Measurements from ENCODE around the gene ZC2HC1B.
A peak's percentile ranks its signal among the peaks of the same experiment; 100 is the strongest.
"Not testable (repeated sequence)": the region's sequence is repeated elsewhere in the genome, so short reads cannot be mapped to it uniquely, and the experiment has no call there.

ZC2HC1B gene
- 0 to 0.14 reads per million in 2 donors for total RNA-seq

GRCh38 chr6:143864234-143864633, at the start of gene ZC2HC1B:
ZC2HC1B (plus strand) TSS chr6:143864474; CDS start chr6:143864540, 66 bp downstream.
- DNase-seq = no peak

- no peak for DNase-seq
These were observed 46.7 kb upstream of the ZC2HC1B start for GRCh38 chr6:143817621-143818020.

- no peak for DNase-seq
These were observed 42.9 kb upstream of the ZC2HC1B start for GRCh38 chr6:143821359-143821758.

- DNase-seq = no peak
These were observed 41.7 kb upstream of the ZC2HC1B start for GRCh38 chr6:143822584-143823024.

GRCh38 chr6:143823548-143823947, 40.7 kb upstream of the ZC2HC1B start:
- DNase-seq = no peak

GRCh38 chr6:143828572-143828971, 35.7 kb upstream of the ZC2HC1B start:
- DNase-seq = no peak

GRCh38 chr6:143836150-143836549, 28.1 kb upstream of the ZC2HC1B start:
- no peak for DNase-seq

- DNase-seq = no peak
These were observed 25.9 kb upstream of the ZC2HC1B start for GRCh38 chr6:143838395-143838794.

GRCh38 chr6:143839196-143839595, 25.1 kb upstream of the ZC2HC1B start:
- DNase-seq = no peak

GRCh38 chr6:143840595-143841265, 23.5 kb upstream of the ZC2HC1B start:
- DNase-seq = no peak

GRCh38 chr6:143842461-143842901, 21.8 kb upstream of the ZC2HC1B start:
- no peak for DNase-seq

- peak; percentile 86 for DNase-seq
These were observed 21.2 kb upstream of the ZC2HC1B start, which contains the start of gene LTV1 for GRCh38 chr6:143842902-143843676. LTV1 (plus strand) TSS chr6:143843338; CDS start chr6:143843478, 140 bp downstream.

- DNase-seq = no peak
These were observed 20.6 kb upstream of the ZC2HC1B start for GRCh38 chr6:143843677-143843999.

GRCh38 chr6:143844006-143844405, 20.3 kb upstream of the ZC2HC1B start:
- DNase-seq = no peak

- DNase-seq = no peak
These were observed 19.2 kb upstream of the ZC2HC1B start for GRCh38 chr6:143845033-143845432.

GRCh38 chr6:143851706-143852105, 12.6 kb upstream of the ZC2HC1B start:
- not testable (repeated sequence) for DNase-seq

GRCh38 chr6:143855057-143855456, 9.2 kb upstream of the ZC2HC1B start:
- not testable (repeated sequence) for DNase-seq

- DNase-seq = not testable (repeated sequence)
These were observed 7.5 kb upstream of the ZC2HC1B start for GRCh38 chr6:143856762-143857161.

GRCh38 chr6:143857651-143858050, 6.6 kb upstream of the ZC2HC1B start:
- no peak for DNase-seq

GRCh38 chr6:143859891-143860660, 4.2 kb upstream of the ZC2HC1B start:
- no peak for DNase-seq

- no peak for DNase-seq
These were observed 503 bp upstream of the ZC2HC1B start for GRCh38 chr6:143863771-143864170.

- DNase-seq = no peak
These were observed 3.0 kb downstream of the ZC2HC1B start for GRCh38 chr6:143867236-143867635.

- DNase-seq = not testable (repeated sequence)
These were observed 4.5 kb downstream of the ZC2HC1B start for GRCh38 chr6:143868808-143869207.
